ENCODE measurements around the gene SORT1. TPM values are rescaled to one million over a fixed set of nuclear protein-coding genes. Genes with fewer than 3 reads are reported as not detected.

SORT1 gene
- total RNA-seq, 2 donors from 2014 or later: 225 to 231 TPM

- H3K27me3 ChIP-seq (replicated peaks; ENCODE audit: insufficient read depth): no peaks in the 10 kb centered on the region
- DNase-seq (ENCODE audit: low spot score): no peak
- H3K27ac ChIP-seq: no peak overlapping the region
- H3K9me3 ChIP-seq: no peaks in the 10 kb centered on the region
- TF ChIP-seq CTCF (IDR thresholded peaks at IDR 0.05): no peak
- no peaks in the 10 kb centered on the region for H3K4me1 ChIP-seq (ENCODE audit: control insufficient read depth in 1 of 2, low read depth in 2 of 2)
- H3K36me3 ChIP-seq: peaks cover 87% of the 10 kb centered on the region
- no peak overlapping the region for H3K4me3 ChIP-seq
- ATAC-seq (ENCODE audit: insufficient number of reproducible peaks, low FRiP score, low read depth): no peak
Observed at GRCh38 chr1:109322974-109323373, 74.7 kb downstream of the SORT1 start.

GRCh38 chr1:109319114-109319513, 78.6 kb downstream of the SORT1 start:
- TF ChIP-seq CTCF (IDR thresholded peaks at IDR 0.05): no peak
- H3K4me3 ChIP-seq: no peak overlapping the region
- H3K9me3 ChIP-seq: no peaks in the 10 kb centered on the region
- ATAC-seq (ENCODE audit: insufficient number of reproducible peaks, low FRiP score, low read depth) (no peak), DNase-seq (ENCODE audit: low spot score) (no peak)
- H3K4me1 ChIP-seq (ENCODE audit: control insufficient read depth in 1 of 2, low read depth in 2 of 2): no peaks in the 10 kb centered on the region
- H3K27ac ChIP-seq: no peak overlapping the region
- H3K36me3 ChIP-seq: peaks cover 92% of the 10 kb centered on the region
- H3K27me3 ChIP-seq (replicated peaks; ENCODE audit: insufficient read depth): no peaks in the 10 kb centered on the region

- no peak for TF ChIP-seq CTCF (IDR thresholded peaks at IDR 0.05)
- H3K4me3 ChIP-seq: no peak overlapping the region
- H3K4me1 ChIP-seq (ENCODE audit: control insufficient read depth in 1 of 2, low read depth in 2 of 2): no peaks in the 10 kb centered on the region
- H3K27me3 ChIP-seq (replicated peaks; ENCODE audit: insufficient read depth): no peaks in the 10 kb centered on the region
- no peak overlapping the region for H3K27ac ChIP-seq
- DNase-seq (ENCODE audit: low spot score) (no peak), ATAC-seq (ENCODE audit: insufficient number of reproducible peaks, low FRiP score, low read depth) (no peak)
- peaks cover 85% of the 10 kb centered on the region for H3K36me3 ChIP-seq
- no peaks in the 10 kb centered on the region for H3K9me3 ChIP-seq
Observed at GRCh38 chr1:109316506-109316905, 81.2 kb downstream of the SORT1 start.

GRCh38 chr1:109315288-109315687, 82.4 kb downstream of the SORT1 start:
- no peaks in the 10 kb centered on the region for H3K27me3 ChIP-seq (replicated peaks; ENCODE audit: insufficient read depth)
- no peak overlapping the region for H3K27ac ChIP-seq
- DNase-seq (ENCODE audit: low spot score) (no peak), ATAC-seq (ENCODE audit: insufficient number of reproducible peaks, low FRiP score, low read depth) (no peak)
- no peak for TF ChIP-seq CTCF (IDR thresholded peaks at IDR 0.05)
- H3K36me3 ChIP-seq: peaks cover 78% of the 10 kb centered on the region
- no peak overlapping the region for H3K4me3 ChIP-seq
- no peaks in the 10 kb centered on the region for H3K4me1 ChIP-seq (ENCODE audit: control insufficient read depth in 1 of 2, low read depth in 2 of 2)
- no peaks in the 10 kb centered on the region for H3K9me3 ChIP-seq

GRCh38 chr1:109314795-109315194, 82.9 kb downstream of the SORT1 start:
- peaks cover 75% of the 10 kb centered on the region for H3K36me3 ChIP-seq
- H3K4me3 ChIP-seq: no peak overlapping the region
- H3K27ac ChIP-seq: no peak overlapping the region

More at GRCh38 chr1:109314795-109315194, 82.9 kb downstream of the SORT1 start:
- Histone ChIP-seq H3K9me3 (no peaks in the 10 kb centered on the region), H3K27me3 (replicated peaks; ENCODE audit: insufficient read depth) (no peaks in the 10 kb centered on the region), H3K4me1 (ENCODE audit: control insufficient read depth in 1 of 2, low read depth in 2 of 2) (no peaks in the 10 kb centered on the region)
- ATAC-seq (ENCODE audit: insufficient number of reproducible peaks, low FRiP score, low read depth) (no peak), DNase-seq (ENCODE audit: low spot score) (no peak)
- no peak for TF ChIP-seq CTCF (IDR thresholded peaks at IDR 0.05)

All from thoracic aorta (tissue), 2 donors.